ENCODE measurements around the gene PRKN.

Gene PRKN

GRCh38 chr6:161407115-161407514, 1320.5 kb downstream of the PRKN start:
- DNase-seq (ENCODE audit: low spot score) = no peak
- no peak for TF ChIP-seq CTCF (IDR thresholded peaks at IDR 0.05; ENCODE audit: borderline replicate concordance, control extremely low read depth, extremely low read depth, insufficient read depth, missing control alignments)
- in situ Hi-C loops (cut with MboI; ENCODE audit: low sequenced_read_pairs, unreplicated experiment) = no loop called here

- no peak for DNase-seq (ENCODE audit: low spot score)
- in situ Hi-C loops (cut with MboI; ENCODE audit: low sequenced_read_pairs, unreplicated experiment) = no loop called here
Observed at GRCh38 chr6:161406646-161407045, 1320.9 kb downstream of the PRKN start.

DNA sequence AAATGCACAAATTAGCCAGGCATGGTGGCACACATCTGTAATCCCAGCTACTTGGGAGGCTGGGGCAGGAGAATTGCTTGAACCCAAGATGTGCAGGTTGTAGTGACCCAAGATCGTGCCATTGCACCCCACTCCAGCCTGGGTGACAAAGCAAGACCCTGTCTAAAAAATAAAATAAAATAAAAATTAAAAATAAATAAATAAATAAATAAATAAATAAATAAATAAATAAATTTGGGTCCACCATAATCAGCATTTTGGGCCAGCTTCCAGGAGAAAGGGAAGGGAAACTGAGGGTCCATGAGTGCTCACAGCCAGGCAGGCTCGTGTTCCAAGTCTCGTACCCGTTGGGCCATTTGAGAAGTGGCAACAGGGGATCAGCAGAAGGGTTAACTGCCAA, 1322.1 kb downstream of the PRKN start:
- no peak for TF ChIP-seq CTCF (IDR thresholded peaks at IDR 0.05; ENCODE audit: borderline replicate concordance, control extremely low read depth, extremely low read depth, insufficient read depth, missing control alignments)
- no peak for DNase-seq (ENCODE audit: low spot score)
- in situ Hi-C loops (cut with MboI; ENCODE audit: low sequenced_read_pairs, unreplicated experiment) = no loop called here

More at GRCh38 chr6:161406646-161407045, 1320.9 kb downstream of the PRKN start:
- TF ChIP-seq CTCF (IDR thresholded peaks at IDR 0.05; ENCODE audit: borderline replicate concordance, control extremely low read depth, extremely low read depth, insufficient read depth, missing control alignments) = no peak

GRCh38 chr6:161403717-161404116, 1323.8 kb downstream of the PRKN start:
- TF ChIP-seq CTCF (IDR thresholded peaks at IDR 0.05; ENCODE audit: borderline replicate concordance, control extremely low read depth, extremely low read depth, insufficient read depth, missing control alignments) = no peak
- in situ Hi-C loops (cut with MboI; ENCODE audit: low sequenced_read_pairs, unreplicated experiment) = no loop called here
- DNase-seq (ENCODE audit: low spot score) = no peak

GRCh38 chr6:161401587-161402309, 1325.8 kb downstream of the PRKN start:
- DNase-seq (ENCODE audit: low spot score) = no peak
- TF ChIP-seq CTCF (IDR thresholded peaks at IDR 0.05; ENCODE audit: borderline replicate concordance, control extremely low read depth, extremely low read depth, insufficient read depth, missing control alignments) = no peak
- in situ Hi-C loops (cut with MboI; ENCODE audit: low sequenced_read_pairs, unreplicated experiment) = no loop called here

DNA sequence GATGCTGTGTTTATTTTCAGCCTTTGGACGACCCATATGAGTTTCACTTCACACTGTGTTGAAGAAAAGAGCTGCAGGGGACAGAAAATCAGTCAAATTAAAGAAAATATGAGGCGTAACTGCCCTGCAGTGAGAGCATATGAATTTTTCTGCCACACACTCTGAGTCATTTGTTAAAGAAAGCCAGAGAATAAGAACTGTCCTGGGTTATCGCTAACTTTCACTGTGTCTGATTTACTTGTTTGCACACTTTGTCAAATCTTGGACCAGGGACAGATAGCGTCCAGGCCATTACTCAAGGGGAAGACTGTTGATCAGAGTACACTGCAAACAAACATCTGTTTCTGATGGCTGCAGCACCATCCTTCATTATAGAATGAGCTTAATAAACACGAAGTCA, 1326.9 kb downstream of the PRKN start:
- TF ChIP-seq CTCF (IDR thresholded peaks at IDR 0.05; ENCODE audit: borderline replicate concordance, control extremely low read depth, extremely low read depth, insufficient read depth, missing control alignments) = no peak
- no peak for DNase-seq (ENCODE audit: low spot score)
- in situ Hi-C loops (cut with MboI; ENCODE audit: low sequenced_read_pairs, unreplicated experiment) = no loop called here

All from GM13976 (cell line).